C1 segment of cervical spinal cord (tissue), 14 donors: ENCODE results near the gene PRR36.
"Not testable (repeated sequence)": the region's sequence is repeated elsewhere in the genome, so short reads cannot be mapped to it uniquely, and the experiment has no call there.

Experiments used
- DNase-seq, 14 donors: peaks; one replicate each; lab custom pipeline; 2025; lab: John Stamatoyannopoulos, UW

The PRR36 gene

GRCh38 chr19:7874076-7874896, at the start of gene PRR36:
Gene PRR36, minus strand, starts transcription at chr19:7874390. Its CDS starts 701 bp downstream, at chr19:7873689.
- peak in 5 of 14 donors; percentile 6 to 84 (median 32) for DNase-seq

DNA sequence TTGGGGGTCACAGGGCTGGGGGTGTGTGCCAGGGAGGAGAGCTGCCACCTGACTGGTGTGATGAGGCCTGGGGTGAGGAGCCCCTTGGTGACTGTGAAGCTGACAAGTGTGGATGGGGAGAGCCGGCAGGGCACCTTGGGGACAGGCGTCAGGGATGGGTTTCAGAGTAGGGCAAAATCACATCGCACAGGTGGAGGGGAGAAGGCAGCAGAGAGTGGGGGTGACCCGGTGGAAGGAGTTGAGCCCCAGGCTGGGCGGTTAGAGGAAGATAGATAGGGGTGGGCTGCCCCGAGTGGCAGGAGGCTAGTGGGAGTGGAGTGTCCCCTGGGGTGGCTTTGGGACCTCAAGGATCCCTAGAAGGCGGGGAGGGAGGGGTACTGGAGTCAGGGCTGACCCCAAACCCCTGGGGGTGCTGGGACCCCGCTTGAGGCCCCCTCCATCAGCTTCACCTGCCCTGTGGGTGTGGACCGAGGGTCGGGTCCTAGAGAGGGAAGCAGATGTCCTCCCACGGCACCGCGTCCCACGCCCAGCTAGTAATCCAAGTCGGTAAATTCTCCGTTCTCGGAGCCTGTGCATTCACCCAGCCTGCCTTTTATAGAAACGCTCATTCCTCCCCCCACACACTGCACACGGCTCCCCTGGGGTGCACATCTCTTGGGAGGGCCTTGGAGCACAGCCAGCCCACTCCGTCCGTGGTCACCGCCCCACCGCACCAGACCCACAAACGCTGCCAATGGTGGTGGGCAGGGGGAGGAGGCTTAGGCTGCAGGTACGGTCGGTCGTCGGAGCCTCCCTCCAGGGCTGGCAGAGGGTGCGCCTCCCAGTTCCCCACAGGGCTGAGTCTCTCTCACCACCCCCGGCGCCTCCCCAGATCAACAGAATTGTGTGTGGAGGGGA, 49.4 kb upstream of the PRR36 start:
- DNase-seq = no peak

- DNase-seq = no peak
Observed at GRCh38 chr19:7922836-7923195, 48.6 kb upstream of the PRR36 start.

- no peak for DNase-seq
Observed at GRCh38 chr19:7921967-7922835, 48.0 kb upstream of the PRR36 start.

GRCh38 chr19:7921302-7921966, 47.2 kb upstream of the PRR36 start:
- DNase-seq = peak in 1 of 14 donors; percentile 52

GRCh38 chr19:7920519-7921301, 46.5 kb upstream of the PRR36 start:
- peak; percentile 78 to 98 (median 96) for DNase-seq

- peak; percentile 78 to 98 (median 95) for DNase-seq
Observed at GRCh38 chr19:7919610-7920518, 45.7 kb upstream of the PRR36 start, which contains the start of gene SNAPC2. Gene SNAPC2, plus strand, starts transcription at chr19:7920338. Its CDS starts 29 bp downstream, at chr19:7920367.

DNA sequence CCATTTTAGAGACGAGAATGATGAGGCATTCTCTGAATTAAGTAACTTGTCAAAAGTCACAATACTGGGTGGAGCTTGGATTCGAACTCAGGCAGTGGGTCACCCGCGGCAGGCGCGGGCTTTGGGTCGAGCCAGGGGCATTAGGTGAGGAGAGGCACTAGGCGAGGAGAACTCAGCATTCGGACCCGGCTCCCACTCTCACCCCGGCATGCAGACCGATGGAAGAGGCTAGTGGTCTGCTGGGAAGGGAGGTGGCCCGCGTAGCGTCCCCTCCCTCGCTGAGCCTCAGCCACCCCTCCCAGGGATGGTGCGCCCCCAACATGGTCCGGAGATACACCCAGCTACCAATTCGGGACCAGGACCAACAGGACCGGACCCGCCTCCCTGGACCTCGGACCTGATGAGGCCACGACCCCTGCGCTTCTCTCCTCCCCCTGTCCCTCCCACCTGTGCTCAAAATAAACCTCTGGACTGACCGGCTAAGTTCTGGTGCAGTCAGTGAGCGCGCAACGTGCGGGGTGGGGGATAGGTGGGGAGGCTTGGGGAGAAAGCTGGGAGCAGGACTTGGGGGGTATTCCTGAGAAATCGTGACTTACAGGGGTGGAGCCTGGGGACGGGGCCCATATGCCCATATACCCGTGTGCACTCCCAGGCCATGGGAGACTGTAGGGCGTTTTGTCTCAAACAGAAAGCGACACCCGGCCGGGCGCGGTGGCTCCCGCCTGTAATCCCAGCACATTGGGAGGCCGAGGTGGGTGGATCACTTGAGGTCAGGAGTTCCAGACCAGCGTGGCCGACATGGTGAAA, 44.6 kb upstream of the PRR36 start:
- DNase-seq = peak in 1 of 14 donors; percentile 23

GRCh38 chr19:7918062-7918614, 43.9 kb upstream of the PRR36 start:
- not testable (repeated sequence) for DNase-seq

DNA sequence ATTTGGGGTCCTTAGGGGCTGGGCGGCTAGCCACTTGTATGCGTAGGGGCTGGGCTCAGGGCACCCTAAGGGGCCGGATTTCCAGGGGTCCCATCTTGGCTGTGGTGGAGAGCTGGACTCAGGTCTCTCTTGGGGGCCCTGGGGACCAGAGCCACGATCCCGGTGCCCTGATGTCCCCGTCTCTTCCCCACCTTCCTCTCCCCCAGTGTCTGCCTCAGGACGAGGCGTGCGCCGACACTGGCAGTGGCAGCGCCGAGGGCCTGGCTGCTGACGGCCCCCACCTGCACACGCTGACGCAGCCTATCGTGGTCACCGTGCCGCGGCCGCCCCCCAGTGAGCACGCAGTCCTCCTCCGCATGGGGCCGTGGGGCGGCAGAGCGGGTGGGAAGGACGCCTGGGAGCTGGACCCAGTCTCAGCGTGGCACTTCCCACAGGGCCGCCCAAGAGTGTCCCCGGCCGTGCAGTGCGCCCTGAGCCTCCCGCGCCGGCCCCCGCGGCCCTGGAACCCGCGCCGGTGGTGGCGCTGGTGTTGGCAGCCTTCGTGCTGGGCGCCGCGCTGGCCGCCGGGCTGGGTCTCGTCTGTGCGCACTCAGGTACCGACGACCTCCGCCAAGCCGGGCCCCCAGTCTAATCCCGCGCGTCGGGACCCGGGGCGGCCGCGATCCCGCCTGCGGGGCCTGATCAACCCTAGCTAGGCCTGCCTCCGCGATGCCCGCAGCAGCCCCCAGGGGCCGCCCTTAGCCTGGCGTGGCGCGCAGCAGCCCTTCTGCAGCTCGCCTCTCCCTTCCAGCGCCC, 43.3 kb upstream of the PRR36 start:
- DNase-seq = peak in 2 of 14 donors; percentile 41 to 71

- DNase-seq = peak in 1 of 14 donors; percentile 63
Observed at GRCh38 chr19:7916955-7917266, 42.7 kb upstream of the PRR36 start.

DNA sequence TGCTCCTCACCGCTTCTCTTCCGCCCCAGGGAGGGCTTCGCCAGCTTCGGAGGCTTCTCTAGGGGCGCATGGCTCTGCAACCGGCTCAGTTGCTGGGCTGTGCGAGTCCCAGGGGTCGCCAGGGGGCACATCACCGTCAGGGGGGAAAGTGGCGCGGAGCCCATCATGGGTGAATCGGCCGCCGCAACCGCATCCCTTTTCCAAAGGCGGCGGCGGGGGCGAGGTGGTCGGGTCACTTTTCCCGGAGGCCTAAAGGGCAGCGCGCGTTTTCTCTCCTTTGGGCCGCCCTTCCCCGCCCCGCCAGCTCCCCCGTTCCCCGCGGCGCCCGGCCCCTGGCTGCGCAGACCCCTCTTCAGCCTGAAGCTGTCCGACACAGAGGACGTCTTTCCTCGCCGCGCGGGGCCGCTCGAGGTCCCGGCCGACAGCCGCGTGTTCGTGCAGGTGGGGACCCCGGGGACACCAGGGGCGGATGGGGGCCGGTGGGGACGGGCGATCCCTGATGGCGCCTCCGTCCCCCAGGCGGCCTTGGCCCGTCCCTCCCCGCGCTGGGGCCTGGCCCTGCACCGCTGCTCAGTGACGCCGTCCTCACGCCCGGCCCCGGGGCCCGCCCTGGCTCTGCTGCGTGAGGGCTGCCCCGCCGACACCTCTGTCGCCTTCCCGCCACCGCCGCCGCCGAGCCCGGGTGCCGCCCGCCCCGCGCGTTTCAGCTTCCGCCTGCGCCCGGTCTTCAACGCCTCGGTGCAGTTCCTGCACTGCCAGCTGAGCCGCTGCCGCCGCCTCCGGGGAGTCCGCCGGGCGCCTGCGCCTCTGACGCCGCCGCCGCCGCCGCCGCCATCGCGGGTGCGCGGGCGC, 42.1 kb upstream of the PRR36 start:
- no peak for DNase-seq

- DNase-seq = no peak
Observed at GRCh38 chr19:7915250-7916102, 41.3 kb upstream of the PRR36 start.

- DNase-seq = no peak
Observed at GRCh38 chr19:7914598-7915045, 40.4 kb upstream of the PRR36 start, which contains the start of gene TGFBR3L. Gene TGFBR3L, plus strand, starts transcription at chr19:7914830.

DNA sequence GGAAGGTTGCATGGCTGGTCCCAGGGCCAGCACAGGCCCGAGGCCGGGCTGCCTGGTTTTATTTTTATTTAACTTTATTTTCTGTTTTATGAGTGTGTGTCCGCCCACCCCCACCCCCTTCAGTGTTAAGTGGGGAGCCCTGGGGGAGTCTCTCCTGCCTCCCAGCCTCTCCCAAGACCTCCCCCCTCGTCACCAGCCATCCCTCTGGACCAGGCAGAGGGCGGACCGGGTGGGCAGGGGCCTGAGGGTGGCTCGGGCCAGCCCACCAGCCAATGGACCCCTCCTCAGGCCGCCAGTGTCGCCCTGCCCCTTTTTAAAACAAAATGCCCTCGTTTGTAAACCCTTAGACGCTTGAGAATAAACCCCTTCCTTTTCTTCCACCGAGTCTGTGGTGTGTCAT, 39.9 kb upstream of the PRR36 start:
- DNase-seq = no peak
